Stimulated activated CD4-positive, alpha-beta T cell treated with anti-CD3 and anti-CD28 coated beads, Interleukin-4, amount 100 ng/mL, for 1 hour (primary cell): ENCODE data around the gene SRGAP3.
"Not testable (repeated sequence)": the region's sequence is repeated elsewhere in the genome, so short reads cannot be mapped to it uniquely, and the experiment has no call there.

Source experiments
- DNase-seq: peaks from one replicate; pipeline ENCODE4 v3.0.0-alpha.2; 2020

SRGAP3 gene

GRCh38 chr3:9110316-9110715 lies 139.1 kb downstream of the SRGAP3 start:
- no peak for DNase-seq

GRCh38 chr3:9109568-9109914 lies 139.9 kb downstream of the SRGAP3 start:
- no peak for DNase-seq

GRCh38 chr3:9108876-9109567 lies 140.4 kb downstream of the SRGAP3 start:
- DNase-seq: no peak

GRCh38 chr3:9107738-9108137 lies 141.7 kb downstream of the SRGAP3 start:
- DNase-seq: no peak

- DNase-seq: no peak
These were observed 144.0 kb downstream of the SRGAP3 start for GRCh38 chr3:9105421-9105820.

- no peak for DNase-seq
These were observed 145.3 kb downstream of the SRGAP3 start for GRCh38 chr3:9104121-9104520.

GRCh38 chr3:9102240-9102981 lies 147.0 kb downstream of the SRGAP3 start:
- DNase-seq: no peak

GRCh38 chr3:9101286-9101685 lies 148.2 kb downstream of the SRGAP3 start:
- no peak for DNase-seq

- no peak for DNase-seq
These were observed 148.9 kb downstream of the SRGAP3 start for GRCh38 chr3:9100513-9100894.

- DNase-seq: no peak
These were observed 149.5 kb downstream of the SRGAP3 start for GRCh38 chr3:9099702-9100512.

GRCh38 chr3:9098716-9099675 lies 150.4 kb downstream of the SRGAP3 start:
- no peak for DNase-seq

- DNase-seq: no peak
These were observed 152.0 kb downstream of the SRGAP3 start for GRCh38 chr3:9097495-9097894.

GRCh38 chr3:9091486-9092235 lies 157.8 kb downstream of the SRGAP3 start:
- DNase-seq: no peak

GRCh38 chr3:9088441-9089353 lies 160.7 kb downstream of the SRGAP3 start:
- DNase-seq: no peak

- DNase-seq: no peak
These were observed 161.5 kb downstream of the SRGAP3 start for GRCh38 chr3:9087831-9088413.

GRCh38 chr3:9085428-9085827 lies 164.0 kb downstream of the SRGAP3 start:
- not testable (repeated sequence) for DNase-seq

GRCh38 chr3:9081184-9081818 lies 168.1 kb downstream of the SRGAP3 start:
- DNase-seq: no peak

- no peak for DNase-seq
These were observed 169.3 kb downstream of the SRGAP3 start for GRCh38 chr3:9080163-9080562.

- no peak for DNase-seq
These were observed 169.8 kb downstream of the SRGAP3 start for GRCh38 chr3:9079676-9080075.
